GM19438 (cell line): ENCODE measurements around the gene ITGA2B.
"Not testable (repeated sequence)": the region's sequence is repeated elsewhere in the genome, so short reads cannot be mapped to it uniquely, and the experiment has no call there.

ENCODE experiments used
- ATAC-seq: cut with Tn5 transposase; IDR thresholded peaks from one replicate; pipeline ENCODE4 v1.9.1; 2021; ENCODE audit warnings: low read depth; ENCODE audit not compliant: unreplicated experiment

The ITGA2B gene

DNA sequence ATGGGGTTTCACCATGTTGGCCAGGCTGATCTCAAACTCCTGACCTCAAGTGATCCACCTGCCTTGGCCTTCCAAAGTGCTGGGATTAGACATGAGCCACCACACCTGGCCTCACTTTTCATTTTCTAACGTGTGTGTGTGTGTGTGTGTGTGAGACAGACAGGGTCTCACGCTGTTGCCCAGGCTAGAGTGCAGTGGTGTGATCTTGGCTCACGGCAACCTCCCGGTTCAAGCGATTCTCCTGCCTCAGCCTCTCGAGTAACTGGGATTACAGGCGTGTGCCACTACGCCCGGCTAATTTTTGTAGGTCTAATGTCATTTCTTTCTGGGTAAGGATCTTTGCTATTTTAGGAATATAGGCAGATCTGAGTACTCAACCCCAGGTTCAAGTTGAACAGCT, 4.7 kb upstream of the ITGA2B start:
- ATAC-seq = not testable (repeated sequence)

DNA sequence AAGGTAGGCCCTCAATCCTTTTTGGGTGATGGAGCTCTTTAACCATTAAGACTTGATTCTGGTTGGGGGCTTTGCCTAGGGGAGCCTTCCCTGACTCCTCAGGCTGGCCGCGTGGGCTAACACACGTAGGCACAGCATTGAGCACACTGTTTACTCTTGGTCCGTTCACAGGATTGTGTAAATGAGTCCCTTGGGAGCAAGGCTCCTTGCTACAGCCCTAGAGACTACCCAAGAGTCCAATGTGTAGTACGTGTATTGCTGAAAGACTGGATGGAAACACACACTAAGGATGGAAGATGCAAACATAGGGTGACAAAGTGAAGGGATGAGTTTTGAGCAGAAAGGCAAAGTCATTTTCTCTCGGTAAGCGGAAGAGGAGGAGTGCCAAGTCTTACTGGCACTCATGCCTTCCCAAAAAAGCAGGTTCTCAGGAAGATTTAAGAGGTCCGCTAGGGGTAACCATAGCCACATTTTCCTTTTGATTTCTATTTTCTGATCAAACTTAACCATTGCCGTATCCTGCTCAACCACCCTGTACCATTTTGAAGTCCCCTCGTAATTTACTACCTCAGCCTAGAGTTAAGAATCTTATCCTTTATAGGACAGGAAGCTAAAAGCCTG, 911 bp upstream of the ITGA2B start:
- no peak for ATAC-seq

DNA sequence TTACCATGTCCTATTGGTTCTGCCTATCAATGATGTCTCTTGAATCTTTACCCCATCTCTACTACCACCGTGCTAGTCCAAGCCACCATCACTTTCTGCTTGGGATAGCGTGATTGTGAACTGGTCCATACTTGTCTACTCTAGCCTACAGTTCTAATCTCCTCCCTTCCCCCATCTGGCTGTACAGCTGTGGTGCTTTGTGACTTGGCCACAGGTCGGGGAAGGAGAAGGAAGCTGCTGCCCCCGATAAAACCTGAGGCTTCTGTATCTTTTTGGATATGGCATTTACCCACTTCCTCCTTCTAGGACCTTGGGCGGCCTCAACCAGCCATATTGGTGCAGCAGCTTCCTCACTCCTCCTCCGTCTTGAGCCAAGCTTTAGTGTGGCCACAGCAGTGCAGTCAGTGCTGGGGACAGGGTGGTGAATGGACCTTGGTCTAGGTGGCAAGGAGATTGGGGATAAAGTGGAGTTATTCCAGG, 314 bp upstream of the ITGA2B start:
- no peak for ATAC-seq

DNA sequence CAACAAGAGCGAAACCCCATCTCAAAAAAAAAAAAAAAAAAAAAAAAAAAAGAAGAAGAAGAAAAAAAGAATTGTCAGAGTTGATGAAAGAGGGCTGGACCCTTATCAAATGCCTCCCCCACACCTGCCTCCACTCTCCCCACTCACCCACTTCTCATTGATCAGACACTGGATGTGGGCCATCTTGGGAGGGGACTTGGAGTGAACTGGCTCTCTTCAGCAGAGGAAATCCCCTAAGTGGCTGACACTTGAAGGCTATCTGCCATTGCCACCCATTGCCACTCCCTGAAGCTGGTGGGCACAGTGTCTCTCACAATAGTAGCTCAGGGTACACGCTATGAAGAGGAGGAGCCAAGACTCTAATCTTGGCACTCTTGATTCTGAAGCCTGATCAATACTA, 1.6 kb downstream of the ITGA2B start:
- no peak for ATAC-seq

DNA sequence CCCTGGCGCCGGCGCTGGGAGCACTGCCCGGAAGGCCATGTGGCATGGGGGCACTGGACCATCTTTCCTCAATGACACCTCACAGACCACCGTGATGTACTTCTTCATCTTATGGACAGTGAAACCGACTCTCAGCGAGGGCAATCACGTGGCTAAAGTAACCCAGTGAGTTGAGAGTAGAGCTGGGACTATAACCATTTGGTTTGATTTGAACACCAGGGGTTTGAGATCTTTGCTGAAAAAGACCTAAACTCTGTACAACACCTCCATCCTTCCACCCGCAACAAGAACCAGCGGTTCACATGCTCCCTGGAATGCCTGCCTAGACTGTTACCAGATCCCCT, 3.3 kb downstream of the ITGA2B start:
- no peak for ATAC-seq

DNA sequence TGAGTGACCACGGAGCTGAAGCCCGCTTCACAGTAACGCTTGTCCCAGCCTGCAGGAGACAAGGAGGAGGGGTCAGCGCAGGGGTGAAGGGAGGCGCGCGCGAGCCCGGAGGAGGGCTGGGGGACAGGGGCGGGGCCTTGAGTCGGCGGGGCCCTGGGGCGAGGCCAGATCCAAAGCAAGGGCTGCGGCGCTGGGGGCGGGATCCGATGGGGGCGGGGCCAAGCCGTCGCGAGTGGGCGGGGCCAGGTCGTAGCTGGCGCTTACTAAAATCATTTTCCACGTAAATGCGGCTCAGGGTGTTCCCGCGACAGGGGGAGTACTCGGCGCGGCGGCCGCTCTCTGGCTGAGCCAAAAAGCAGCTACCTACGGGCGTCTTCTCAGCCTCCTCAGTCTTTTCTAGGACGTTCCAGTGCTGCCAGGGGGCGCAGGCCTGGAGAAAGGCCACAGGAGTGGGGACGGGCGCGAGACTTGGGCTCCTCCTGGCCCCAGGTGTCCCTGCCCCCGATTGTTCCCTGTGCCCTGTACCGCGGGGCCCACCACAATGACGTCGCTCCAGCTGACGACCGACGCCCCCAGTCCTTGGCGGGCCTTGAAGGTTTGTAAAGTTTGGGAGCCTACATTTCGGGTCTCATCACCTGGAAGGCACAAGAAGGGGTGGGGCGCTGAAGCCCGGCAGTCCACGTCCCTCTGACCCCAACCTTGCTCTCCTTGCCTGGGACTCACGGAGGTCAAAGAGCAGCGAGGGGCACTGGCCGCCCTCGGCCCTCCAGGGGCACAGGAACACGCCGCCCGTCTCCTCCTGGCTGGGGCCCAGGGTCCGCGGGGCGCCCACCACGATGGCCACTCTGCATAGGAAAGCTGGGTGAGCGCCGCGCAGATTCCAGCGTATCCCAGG, 3.9 kb downstream of the ITGA2B start:
- ATAC-seq = peak; percentile 78

DNA sequence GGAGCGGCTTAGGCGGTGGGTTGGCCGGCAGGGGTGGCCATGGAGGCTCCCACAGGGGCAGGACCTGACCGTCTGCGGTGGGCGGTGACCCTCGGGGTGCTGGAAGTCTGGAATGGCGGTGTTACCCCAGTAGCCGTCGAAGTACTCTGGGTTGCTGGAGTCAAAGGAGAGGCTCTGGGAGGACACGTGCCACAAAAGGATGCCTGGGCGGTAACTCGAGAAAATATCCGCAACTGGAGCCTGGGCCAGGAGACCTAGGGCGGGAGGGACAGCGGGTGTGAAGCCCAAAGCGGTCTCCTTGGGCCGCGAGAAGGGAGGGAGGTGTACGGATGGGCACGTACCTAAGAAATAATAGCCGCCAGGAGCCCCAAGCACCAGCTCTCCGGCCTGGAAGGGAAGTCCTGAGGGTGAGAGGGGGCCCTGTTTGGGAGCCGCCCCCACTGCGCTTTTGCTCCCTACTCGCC, 4.6 kb downstream of the ITGA2B start:
- peak; percentile 18 for ATAC-seq

DNA sequence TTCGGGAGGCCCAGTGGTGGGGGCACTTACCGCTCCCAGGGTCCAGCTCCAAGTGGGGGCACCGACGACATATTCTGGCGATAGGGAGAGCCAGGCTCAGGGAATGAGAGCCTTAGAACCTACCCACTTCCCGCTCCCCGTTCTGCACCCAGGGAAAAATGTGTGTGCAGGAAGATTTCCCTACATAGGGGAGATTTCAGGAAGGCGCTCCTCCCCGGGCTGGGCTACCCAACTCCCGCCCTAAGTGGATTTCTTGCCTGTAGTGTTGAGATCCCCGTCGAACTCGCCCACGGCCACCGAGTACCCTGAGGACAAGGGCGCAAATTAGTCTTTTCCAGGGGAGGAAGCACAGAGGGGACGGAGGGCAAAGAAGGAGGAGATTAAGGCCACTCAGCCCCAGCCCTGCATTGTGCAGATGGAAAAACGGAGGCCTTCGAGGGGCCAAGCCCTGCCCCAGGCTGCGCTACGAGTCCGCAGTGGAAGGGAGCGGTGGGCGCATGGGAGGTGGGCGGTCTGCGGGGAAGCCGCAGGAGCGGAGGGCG, 5.1 kb downstream of the ITGA2B start:
- no peak for ATAC-seq

DNA sequence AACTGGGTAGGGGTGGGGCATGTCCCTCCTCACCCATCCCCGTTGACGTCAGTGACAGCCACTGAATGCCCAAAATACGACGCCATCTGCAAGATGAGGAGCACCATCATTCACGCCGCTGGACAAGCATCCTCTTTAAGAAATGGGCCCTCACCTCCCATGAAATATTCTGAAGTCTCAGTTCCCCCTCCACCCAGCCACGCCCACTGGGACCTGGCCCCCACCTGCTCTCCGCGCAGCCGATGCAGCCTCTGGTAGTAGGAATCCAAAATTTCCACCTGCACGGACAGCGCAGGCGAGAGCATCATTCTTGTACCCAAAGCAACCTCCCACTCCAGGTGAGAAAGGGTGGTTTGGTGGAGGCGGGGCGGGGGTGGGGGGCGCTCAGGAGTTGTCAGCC, 5.6 kb downstream of the ITGA2B start:
- ATAC-seq = no peak

DNA sequence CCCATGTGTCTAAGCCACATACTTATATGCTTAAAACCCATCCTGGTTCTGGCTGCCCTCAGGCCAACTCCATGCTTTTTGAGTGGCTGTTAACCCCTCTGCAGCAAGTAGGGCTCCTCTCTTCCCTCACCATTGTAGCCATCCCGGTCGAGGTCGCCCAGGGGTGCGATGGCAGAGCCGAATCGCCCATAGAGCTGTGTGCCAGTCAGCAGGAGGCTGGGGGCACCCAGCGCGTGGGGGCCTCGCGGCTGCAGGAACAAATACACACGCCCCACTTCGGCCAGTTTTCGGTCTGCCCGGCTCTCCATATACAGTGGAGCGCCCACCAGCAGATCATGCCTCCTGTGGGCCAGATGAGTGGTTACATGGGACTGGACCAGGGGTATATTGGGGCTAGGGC, 6.1 kb downstream of the ITGA2B start:
- ATAC-seq = no peak

DNA sequence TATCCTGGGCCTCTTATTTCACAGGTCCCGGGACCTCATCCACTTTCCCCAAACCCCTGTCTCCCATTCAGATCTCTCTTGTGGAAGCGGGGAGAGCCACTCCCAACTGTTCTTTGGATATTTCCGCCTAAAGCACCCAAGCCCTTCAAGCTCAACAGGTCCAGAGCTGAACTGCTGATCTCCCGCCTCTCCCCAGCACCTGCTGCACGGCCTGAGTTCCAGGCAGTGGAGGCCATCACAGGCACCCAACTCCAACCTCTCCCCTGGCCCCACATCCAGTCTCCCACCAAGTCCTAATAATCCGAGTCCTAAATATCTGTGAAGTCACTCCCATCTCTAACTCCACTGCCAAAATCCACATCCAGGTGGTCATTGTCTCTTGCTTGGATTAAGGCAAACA, 6.5 kb downstream of the ITGA2B start:
- no peak for ATAC-seq

DNA sequence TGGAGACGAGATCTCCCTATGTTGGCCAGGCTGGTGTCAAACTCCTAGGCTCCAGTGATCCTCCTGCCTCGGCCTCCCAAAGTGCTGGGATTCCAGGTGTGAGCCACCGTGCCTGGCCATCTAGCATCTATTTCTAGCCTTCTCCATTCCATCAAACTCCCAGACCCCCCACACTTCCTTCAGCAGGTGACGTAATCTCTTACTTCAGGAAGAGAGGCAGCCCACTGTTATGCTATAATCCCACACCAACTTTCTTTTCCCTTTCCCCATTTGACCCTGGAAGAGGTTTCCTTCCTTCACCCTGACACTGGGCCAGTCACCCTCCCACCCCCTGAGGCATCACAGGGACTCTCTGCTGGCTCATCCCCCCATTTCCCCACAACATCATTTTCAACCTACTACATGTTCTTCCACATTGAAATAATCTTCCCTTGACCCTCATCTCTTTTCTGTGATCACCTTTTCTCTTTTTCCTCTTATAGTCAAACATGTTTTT, 7.6 kb downstream of the ITGA2B start:
- ATAC-seq = no peak

DNA sequence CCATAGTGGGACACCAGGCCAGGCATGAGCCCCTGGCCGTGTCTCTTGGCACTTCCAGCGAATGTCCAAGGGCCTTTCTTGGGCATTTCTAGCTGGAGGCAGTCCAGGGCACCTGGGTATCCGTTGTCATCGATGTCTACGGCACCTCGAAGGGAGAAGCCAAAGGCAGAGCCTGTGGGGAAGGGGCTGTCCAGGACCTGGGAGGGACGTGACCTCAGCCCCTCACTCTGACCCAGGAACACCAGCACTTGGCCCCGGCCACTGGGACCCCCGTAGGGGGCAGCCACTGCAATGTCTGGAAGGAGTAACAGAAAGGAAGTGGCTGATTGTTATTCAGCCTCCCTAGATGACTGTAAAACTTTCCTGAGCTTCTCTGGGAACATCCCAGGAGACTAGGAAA, 8.7 kb downstream of the ITGA2B start:
- ATAC-seq = no peak

DNA sequence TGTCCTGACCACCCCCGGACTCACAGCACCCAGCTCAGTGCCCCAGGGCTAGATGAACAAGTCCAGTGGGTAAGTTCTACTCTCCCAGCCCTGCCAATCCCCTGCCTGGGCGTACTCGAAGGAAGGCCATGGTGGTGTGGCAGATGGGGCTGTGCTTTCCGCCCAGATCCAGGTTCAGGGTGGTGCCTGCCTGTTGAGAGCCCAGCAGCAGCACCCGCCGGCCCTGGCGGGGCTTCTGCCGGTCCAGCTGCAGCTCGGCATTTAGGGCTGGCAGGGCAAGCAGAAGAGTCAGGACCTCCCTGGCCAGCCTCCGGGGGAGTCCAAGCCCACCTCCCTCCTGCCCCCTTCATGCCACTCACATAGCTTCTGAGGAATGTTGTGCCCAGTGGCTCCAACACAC, 9.6 kb downstream of the ITGA2B start:
- ATAC-seq = no peak

DNA sequence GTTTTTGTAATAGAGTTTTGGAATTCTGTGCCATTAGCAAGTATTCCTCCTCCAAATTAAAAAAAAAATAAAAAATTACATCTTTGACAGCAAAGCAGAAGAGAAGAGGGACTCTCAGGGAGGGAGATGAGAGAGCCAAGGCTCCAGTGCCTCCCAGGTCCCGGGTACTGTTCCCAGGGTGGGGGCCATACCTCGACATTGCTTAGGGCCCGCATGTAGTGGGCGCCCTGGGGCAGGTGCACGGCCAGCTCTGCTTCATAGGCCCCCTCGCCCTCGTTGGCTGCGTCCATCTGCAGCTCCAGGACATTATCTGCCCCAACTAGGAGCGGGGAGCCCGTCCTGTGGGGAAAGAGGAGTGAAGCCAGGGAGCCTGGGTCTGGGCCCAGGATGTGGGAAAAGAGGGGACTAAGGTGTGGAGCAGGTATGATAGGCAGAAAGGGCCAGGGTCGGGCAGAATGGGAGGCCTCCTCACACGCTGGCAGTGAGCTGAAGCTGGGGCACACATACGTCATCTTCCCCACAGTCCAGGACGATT, 11.2 kb downstream of the ITGA2B start:
- no peak for ATAC-seq

DNA sequence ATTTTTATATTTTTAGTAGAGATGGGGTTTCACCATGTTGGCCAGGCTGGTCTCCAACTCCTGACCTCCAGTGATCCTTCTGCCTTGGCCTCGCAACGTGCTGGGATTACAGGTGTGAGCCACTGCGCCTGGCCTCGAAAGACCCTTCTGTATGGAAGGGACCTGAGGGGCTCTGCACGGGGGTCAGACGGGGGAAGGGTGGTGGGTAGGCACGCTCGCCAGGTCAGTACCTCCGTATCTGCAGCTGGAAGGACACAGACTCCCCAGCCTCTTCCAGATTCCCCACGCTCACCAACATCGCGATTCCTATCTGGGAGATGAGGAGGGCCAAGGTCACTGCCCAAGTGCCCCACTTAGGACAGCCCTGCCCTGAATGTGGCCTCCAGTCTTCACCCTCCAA, 12.7 kb downstream of the ITGA2B start:
- ATAC-seq = no peak

DNA sequence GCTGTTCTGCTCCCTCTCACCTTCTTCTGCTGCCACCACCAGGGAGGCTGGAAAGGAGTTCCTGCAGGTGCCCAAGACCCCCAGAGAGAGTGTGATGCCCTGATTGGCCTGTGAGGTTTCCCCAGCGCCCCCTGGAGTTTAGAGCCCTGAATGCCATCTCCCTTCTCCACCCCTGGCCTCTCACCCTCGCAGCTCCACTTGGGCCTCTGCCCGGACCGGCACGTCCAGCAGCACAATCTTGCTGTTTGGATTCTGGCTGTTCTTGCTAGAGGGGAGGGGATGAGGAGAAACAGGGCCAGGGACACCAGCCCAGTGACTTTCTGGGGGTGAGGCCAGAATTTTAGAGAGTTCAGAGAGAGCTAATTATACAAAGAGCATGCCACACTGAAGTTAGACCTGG, 13.3 kb downstream of the ITGA2B start:
- ATAC-seq = no peak

DNA sequence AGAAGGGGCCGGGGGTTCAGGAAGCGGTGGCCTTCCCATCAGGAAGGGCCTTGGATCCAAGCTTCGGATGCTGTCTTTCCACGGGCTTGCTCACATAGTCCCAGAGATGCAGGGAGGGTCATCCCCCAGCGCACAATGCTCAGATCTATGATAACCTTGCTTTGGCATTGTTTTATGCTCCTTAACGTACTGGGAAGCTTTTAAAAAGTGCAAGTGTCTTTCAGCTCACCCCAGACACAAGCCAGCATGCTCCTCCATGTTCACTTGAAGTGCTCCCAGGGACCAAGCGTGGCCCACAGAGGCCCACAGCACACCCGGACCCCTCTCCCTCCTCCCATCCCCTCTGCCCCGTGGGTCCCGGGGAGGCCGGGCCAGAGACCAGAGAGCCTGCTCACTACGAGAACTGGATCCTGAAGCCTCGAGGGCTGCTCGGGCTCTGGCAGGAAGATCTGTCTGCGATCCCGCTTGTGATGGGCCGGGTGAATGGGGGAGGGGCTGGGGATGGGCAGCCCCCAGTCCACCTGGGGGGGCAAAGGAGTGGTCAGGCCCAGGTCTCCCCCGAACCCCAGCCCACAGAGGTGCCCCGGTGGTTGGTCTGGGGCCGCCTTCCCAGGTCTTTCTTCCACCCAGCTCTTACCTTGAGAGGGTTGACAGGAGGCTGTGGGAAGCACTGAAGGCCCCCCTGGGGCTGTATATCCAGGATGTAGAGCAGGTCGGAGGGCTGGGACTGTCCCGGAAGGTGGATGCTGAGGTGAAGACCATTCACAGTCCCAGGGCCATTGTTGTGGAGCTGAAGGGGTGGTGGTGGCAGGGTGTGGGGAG, 14.0 kb downstream of the ITGA2B start:
- no peak for ATAC-seq

DNA sequence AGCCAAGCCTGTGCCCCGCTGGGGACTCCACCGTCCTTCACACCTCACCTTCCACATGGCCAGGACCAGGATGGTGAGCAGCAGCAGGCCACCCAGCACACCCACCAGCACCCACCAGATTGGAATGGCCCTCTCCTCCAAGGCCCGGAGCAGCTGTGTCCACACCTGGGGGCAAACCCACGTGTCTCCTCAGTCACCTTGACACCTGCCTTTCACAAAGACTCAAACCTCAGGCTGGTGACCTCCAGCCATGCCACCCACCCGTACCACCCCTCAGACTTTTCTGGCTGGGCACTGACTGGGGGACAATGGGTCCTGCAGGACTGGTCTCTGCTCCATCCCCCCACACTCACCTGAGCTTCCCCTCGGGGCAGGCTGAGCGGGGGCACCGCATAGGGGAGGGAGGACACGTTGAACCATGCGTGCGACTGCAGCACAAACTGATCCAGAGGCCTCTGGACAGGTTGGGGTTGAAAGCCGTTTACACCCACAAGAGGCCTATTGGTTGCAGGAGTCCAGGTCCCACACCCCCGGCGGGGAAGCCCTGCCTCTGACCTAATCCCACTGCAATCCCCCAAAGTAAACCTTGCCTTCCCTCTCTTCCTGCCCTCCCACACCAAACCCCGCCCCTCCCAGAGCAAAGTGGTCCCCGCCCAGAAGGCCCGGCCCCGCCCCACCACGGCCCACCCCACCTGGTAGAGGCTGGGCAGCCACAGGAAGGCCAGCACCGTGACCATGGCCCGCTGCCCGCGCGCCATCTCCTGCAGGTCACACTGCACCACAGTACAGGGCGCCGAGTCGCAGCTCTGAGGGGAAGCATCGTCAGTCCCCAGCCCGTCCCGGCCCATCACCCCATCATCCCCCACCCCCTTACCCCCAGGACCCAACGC, 14.9 kb downstream of the ITGA2B start:
- no peak for ATAC-seq

DNA sequence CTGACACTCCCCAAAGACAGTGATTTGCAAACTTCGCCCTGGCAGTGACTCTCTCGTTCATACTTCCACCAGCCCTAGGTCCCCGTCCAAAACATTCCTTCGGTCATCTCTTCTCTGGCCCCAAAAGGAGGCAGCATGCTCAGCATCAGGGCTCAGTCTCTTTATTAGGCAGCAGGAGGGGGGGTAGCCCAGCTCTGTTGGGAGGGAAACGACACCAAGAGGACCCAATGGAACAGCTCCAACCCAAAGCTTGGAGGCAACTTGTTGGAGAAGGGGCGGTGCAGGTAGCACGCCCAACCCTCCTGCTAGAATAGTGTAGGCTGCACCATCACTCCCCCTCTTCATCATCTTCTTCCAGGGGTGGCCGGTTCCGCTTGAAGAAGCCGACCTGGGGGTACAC, 17.4 kb downstream of the ITGA2B start:
- ATAC-seq = no peak
